Measurements from ENCODE around the gene WIPF2.
"Not testable (repeated sequence)": the region's sequence is repeated elsewhere in the genome, so short reads cannot be mapped to it uniquely, and the experiment has no call there.

The WIPF2 gene

GRCh38 chr17:40192961-40193360, 26.1 kb upstream of the WIPF2 start:
- no peak for DNase-seq

- DNase-seq, result no peak
These were observed 24.3 kb upstream of the WIPF2 start for GRCh38 chr17:40194821-40195220.

GRCh38 chr17:40197550-40197949, 21.6 kb upstream of the WIPF2 start:
- DNase-seq, result no peak

- not testable (repeated sequence) for DNase-seq
These were observed 21.1 kb upstream of the WIPF2 start for GRCh38 chr17:40197965-40198456.

DNA sequence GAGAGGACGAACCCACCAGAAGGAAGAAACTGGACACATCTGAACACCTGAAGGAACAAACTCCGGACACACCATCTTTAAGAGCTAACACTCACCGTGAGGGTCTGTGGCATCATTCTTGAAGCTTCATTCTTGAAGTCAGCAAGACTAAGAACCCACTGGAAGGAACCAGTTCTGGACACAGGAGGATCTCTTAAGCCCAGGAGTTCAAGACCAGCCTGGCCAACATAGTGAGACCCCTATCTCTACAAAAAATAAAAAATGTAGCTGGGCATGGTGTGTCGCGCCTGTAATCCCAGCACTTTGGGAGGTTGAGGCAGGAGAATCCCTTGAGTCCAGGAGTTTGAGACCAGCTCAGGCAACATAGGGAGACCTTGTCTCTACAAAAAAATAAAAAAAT, 20.5 kb upstream of the WIPF2 start:
- no peak for DNase-seq

DNA sequence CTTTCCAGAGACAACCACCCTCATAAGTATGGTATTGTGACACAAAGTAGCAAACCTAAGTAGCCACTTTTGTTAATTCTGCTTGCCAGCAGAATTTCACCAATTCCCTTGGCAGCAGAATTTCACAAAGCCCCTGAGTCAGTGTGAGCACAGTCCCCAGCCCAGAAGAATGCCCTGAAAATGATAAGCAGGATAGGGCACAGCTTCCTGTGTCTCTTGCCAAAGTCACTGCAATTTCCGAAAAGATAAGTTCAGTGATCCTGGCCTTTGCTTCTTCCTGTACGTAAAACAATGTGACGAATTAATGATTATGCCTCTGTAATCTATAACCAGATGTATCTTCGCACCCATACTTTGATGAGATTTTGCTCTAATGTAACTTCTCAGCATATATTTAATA, 16.0 kb upstream of the WIPF2 start:
- DNase-seq, result no peak

- DNase-seq, result not testable (repeated sequence)
These were observed 12.9 kb upstream of the WIPF2 start for GRCh38 chr17:40206193-40206592.

- DNase-seq, result no peak
These were observed 9.6 kb upstream of the WIPF2 start for GRCh38 chr17:40209404-40210093.

DNA sequence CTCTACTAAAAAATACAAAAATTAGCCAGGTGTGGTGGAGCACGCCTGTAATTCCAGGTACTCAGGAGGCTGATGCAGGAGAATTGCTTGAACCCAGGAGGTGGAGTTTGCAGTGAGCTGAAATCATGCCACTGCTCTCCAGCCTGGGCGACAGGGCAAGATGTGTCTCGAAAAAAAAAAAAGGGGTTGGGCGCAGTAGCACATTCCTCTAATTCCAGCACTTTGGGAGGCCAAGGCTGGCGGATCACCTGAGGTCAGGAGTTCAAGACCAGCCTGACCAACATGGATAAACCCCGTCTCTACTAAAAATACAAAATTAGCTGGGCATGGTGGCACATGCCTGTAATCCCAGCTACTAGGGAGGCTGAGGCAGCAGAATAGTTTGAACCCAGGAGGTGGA, 5.2 kb upstream of the WIPF2 start:
- not testable (repeated sequence) for DNase-seq

GRCh38 chr17:40218006-40218739, 931 bp upstream of the WIPF2 start:
- no peak for DNase-seq

- DNase-seq, result no peak
These were observed 662 bp downstream of the WIPF2 start for GRCh38 chr17:40219594-40220338.

GRCh38 chr17:40224718-40225550, 5.8 kb downstream of the WIPF2 start:
- no peak for DNase-seq

GRCh38 chr17:40229146-40229545, 10.0 kb downstream of the WIPF2 start:
- DNase-seq, result not testable (repeated sequence)

DNA sequence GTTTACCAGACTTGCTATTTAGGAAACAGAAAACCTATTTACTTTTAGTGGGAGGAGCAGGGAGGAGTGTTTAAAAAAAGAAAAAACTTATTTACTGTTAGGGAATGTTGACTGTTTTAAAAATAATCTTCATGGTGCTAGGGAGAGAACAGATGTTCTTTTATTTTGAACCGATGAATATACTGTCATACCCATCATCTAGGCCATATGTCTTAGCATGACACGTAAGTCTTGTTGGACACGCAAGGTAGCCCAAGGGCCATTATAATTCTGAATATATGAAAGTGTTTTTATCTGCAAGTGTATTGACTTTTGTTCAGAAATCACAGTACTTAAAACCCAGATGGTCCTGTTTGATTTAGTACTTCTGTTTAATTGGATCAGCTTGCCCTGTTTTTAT, 11.6 kb downstream of the WIPF2 start:
- no peak for DNase-seq

DNA sequence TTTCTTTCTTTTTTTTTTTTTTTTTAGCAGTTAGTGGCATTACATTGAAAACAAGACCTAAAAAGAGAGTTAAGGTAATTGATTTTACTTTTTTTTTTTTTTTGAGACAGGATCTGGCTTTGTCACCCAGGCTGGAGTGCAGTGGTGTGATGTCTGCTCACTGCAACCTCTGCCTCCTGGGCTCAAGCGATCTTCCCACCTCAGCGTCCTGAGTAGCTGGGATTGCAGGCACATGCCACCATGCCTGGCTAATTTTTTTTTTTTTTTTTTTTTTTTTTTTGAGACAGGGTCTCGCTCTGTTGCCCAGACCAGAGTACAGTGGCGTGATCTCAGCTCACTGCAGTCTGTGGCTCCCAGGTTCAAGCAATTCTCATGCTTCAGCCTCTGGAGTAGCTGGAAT, 12.8 kb downstream of the WIPF2 start:
- not testable (repeated sequence) for DNase-seq

- DNase-seq, result no peak
These were observed 22.2 kb downstream of the WIPF2 start for GRCh38 chr17:40241252-40241834.

DNA sequence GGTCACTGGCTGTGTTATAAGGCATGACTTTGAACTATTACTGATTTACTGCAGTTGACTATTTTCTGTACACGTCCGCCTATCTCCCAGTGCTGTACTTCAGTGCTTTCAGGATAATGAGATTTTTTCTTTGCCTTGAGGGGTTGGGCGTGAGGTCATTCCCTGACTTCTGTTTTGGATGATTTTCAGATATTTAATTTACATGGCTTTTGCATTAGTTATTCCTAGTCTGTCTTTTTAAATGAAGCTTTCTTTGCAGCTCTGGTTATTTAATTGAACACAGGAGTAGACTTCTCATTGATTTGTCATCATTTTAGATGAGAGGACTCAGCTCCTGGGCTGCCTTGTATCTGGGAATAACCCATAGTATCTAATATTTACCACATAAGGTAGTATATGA, 23.7 kb downstream of the WIPF2 start:
- no peak for DNase-seq

- no peak for DNase-seq
These were observed 24.7 kb downstream of the WIPF2 start for GRCh38 chr17:40243761-40244160.

- no peak for DNase-seq
These were observed 25.2 kb downstream of the WIPF2 start for GRCh38 chr17:40244255-40244654.

DNA sequence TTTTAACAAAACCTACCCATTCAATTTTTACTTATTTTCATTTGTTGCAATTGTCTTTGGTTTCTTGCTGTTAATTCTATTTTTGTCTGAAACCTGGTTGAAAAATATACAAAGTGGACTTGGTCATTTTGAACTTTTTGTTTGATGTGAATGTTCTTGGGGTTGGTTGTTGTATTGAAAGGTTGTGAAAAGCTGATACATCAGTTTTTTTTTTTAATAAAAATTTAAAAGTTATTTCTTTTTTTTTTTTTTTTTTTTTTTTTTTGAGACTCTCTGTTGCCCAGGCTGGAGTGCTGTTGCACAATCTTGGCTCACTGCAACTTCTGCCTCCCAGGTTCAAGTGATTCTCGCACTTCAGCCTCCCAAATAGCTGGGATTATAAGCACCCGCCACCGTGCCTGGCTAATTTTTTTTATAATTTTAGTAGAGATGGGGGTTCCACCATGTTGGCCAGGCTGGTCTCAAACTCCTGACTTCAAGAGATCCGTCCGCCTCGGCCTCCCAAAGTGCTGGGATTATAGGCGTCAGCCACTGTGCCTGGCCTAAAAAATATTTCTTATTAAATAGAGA, 28.9 kb downstream of the WIPF2 start:
- DNase-seq, result no peak

- DNase-seq, result no peak
These were observed 29.4 kb downstream of the WIPF2 start for GRCh38 chr17:40248507-40248906.

DNA sequence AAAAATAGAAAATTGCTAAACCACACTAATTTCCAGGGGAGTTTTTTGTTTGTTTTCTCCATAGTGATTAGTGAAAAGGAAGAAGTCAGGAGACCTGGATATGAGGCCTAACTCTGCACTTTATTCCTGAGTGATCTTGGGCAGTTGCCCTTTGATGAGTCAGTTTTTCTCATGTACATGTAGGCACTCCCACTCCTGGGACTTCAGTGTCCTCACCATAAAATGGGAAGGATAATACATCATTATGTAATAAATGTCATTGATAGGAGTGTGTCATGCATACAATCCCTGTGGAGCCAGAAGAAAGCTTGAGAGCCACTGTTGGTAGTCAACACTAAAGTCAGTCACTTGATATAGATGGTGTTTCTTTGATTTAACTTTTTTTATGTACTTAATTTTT, 32.5 kb downstream of the WIPF2 start:
- DNase-seq, result no peak
